Epithelial cell of proximal tubule (primary cell): ENCODE data around the gene TENM4. TPM values are rescaled to one million over a fixed set of nuclear protein-coding genes. Genes with fewer than 3 reads are reported as not detected.

Experiments
- DNase-seq: peaks from one replicate; pipeline ENCODE4 v3.0.0-alpha.2; 2011; ENCODE audit warnings: low read depth
- H3K4me3 ChIP-seq: 2 replicates; pipeline ENCODE4 v1.5.1; 2011; ENCODE audit warnings: low read depth, mild to moderate bottlenecking, low read length
- total RNA-seq: library from RNA; depleted of rRNA; stranded (reverse); fragments of >200 nt; gene quantifications from 2 replicates; pipeline ENCODE4 v1.2.3, GENCODE V29; 2015
- TF ChIP-seq, protein P1 (sequence below): conservative IDR thresholded peaks from 2 replicates; pipeline ENCODE4 v1.5.1; 2012; ENCODE audit warnings: low read depth, mild to moderate bottlenecking, low read length

TENM4 gene
- total RNA-seq, 1 donor from 2014 or later = 22.2 TPM

GRCh38 chr11:78699609-78700135 is 741.2 kb downstream of the TENM4 start:
- no peak overlapping the region for H3K4me3 ChIP-seq
- TF ChIP-seq, protein P1, sequence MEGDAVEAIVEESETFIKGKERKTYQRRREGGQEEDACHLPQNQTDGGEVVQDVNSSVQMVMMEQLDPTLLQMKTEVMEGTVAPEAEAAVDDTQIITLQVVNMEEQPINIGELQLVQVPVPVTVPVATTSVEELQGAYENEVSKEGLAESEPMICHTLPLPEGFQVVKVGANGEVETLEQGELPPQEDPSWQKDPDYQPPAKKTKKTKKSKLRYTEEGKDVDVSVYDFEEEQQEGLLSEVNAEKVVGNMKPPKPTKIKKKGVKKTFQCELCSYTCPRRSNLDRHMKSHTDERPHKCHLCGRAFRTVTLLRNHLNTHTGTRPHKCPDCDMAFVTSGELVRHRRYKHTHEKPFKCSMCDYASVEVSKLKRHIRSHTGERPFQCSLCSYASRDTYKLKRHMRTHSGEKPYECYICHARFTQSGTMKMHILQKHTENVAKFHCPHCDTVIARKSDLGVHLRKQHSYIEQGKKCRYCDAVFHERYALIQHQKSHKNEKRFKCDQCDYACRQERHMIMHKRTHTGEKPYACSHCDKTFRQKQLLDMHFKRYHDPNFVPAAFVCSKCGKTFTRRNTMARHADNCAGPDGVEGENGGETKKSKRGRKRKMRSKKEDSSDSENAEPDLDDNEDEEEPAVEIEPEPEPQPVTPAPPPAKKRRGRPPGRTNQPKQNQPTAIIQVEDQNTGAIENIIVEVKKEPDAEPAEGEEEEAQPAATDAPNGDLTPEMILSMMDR = no peak
- no peak for DNase-seq

DNA sequence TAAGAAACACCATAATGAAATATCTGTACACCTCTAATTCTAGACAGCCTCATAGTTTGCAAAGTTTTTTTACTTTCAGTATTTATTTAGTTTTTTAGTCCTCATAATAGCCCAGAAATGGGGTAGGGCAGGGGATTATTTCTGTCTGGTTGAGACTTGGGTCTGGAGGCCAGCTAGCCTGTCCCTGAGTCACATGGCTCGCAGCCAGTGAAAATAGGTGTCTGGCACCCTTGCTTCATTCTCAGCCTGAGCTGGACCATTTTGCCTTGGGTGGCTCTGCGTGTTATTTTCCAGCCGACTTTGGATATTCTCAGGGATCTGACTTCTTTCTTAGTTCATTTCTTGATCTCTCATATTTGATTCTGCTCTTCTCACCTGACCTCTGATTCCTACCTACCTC is 742.2 kb downstream of the TENM4 start:
- no peak for DNase-seq
- TF ChIP-seq, protein P1 = no peak
- H3K4me3 ChIP-seq = no peak overlapping the region

DNA sequence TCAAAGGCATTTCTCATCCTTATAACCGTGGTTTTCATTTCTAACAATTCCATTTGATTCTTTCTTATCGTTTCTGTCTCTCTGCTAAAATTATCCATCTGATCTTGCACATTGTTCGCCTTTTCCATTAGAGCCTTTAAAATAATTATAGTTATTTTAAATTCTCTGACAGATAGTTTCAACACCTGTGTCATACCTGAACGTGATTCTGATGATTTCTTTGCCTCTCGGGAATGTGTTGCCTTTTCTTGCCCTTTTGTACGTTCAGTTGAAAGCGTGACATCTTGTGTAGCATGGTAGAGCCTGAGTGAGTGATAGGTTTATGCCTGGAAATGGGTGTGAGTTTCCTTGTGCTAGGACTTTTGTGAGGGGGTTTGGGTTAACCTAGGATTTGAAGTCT is 744.7 kb downstream of the TENM4 start:
- no peak for DNase-seq
- TF ChIP-seq, protein P1 = no peak
- no peak overlapping the region for H3K4me3 ChIP-seq

- no peak overlapping the region for H3K4me3 ChIP-seq
- DNase-seq = no peak
- TF ChIP-seq, protein P1 = no peak
Measured at GRCh38 chr11:78694152-78694551, 746.7 kb downstream of the TENM4 start.

DNA sequence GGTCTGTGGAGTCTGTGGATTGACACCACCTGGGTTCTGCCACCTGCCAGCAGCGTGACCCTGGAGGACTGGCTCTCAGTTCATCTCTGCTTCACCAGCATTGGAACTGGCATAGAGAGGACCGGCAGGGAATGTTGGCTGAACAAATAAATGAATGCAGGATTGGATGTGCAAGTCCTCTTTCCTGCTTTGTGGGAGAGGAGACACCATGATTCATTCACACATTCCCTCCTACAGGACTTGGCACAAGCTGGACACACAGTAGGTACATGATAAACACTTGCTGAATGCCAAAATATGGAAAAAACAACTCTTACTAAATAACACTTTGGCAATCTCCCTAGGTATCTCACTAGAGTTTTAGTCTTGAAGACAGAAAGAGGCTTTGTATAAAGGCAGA is 749.6 kb downstream of the TENM4 start:
- no peak for DNase-seq
- no peak overlapping the region for H3K4me3 ChIP-seq
- TF ChIP-seq, protein P1 = no peak

- DNase-seq = no peak
Measured at GRCh38 chr11:78690352-78690987, 750.4 kb downstream of the TENM4 start.

More at GRCh38 chr11:78690352-78690987, 750.4 kb downstream of the TENM4 start:
- H3K4me3 ChIP-seq = no peak overlapping the region
- TF ChIP-seq, protein P1 = no peak
